Measurements from ENCODE around the gene LEF1.

Gene LEF1

GRCh38 chr4:108109997-108110416, 58.7 kb downstream of the LEF1 start:
- no peak for DNase-seq (ENCODE audit: low read depth)

DNA sequence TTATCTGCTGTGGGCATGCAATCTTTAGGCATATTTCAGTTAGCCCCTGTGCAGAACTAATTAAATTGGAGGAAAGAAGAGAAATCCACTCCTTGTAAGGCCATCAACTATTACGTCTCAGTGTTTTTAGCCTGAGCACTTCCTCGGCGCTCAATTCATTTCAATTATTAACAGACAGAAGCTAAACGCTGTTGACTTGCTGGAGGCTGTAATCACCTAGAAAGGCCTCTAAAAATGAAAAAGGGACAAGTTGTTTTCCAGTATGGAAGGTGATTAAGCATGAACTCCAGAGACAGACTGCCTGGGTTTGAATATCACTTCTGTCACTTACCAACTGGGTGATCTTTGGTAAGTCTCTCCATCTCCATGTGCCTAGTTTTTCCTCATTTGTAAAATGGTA, 59.6 kb downstream of the LEF1 start:
- no peak for DNase-seq (ENCODE audit: low read depth)

GRCh38 chr4:108107729-108108382, 60.9 kb downstream of the LEF1 start:
- DNase-seq (ENCODE audit: low read depth): no peak

DNA sequence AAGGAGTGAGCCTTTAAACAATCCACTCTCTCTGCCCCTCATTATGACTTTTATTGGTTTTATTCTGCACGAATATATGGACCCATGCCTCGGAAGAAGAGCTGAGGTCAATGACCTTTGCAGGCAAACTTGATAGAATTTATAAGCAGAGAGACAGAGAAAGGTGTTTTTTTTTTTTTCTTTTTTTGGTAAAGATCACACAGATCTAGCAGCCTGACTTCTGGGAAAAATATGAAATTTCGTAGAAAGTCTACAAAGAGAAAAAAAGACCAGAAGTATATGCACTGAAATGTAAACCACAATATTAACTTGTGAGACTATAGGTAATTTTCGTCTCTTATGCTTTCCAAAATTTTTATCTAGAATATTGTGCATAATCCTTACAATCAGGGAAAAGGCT, 61.6 kb downstream of the LEF1 start:
- DNase-seq (ENCODE audit: low read depth): no peak

GRCh38 chr4:108106186-108106585, 62.5 kb downstream of the LEF1 start:
- no peak for DNase-seq (ENCODE audit: low read depth)

DNA sequence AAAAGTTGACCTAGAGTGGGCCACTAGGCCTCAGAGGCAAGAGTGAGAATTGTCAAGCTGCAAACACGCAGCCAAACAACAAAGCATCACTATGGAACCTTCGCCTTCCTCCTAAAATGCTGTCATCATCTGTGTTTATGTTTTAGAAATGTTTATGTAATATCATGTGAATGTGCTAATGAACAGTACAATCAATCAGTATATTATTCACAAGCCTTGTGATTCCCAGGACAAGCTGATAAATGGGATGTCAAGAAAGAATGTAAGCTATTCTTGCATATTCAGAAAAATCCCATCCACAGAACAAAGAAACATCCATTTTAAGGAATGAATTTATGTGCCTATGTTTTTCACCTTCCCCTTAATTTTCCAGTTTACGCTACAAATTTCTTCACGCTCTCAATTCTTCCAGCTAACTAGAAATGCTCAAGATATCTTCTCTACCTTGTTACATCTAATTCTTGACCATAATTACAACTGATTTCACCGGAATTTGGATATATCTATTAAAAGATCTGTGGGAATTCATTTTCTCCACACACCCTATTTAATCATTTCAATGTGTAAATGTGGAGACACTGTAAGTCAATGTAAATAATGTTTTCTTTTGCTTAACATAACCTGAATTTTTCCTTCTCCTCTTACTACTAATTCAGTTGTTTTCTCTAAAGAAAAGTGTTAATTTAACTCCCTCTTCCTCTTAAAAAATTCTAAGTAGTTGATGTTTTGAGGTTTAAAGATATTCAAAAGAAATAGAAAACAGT, 65.5 kb downstream of the LEF1 start:
- no peak for DNase-seq (ENCODE audit: low read depth)

DNA sequence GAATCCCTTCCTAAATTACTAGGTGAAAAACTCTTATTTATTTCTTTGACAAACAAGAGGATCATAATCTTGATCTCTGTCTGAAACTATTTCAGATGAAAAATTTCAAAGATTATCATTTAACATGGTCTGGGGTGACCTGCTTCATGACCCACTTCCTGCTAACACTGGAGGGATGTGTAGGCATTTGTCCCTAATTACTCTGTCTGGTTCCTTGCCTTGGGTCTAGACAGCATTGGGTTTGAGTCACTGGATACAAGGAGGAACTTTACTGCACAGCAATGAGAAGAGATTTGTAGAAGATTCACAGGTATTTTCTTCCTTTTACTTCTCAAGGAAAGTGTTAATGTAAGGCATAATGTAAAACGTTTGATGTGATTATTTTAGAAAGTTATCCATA, 67.9 kb downstream of the LEF1 start:
- DNase-seq (ENCODE audit: low read depth): no peak

DNA sequence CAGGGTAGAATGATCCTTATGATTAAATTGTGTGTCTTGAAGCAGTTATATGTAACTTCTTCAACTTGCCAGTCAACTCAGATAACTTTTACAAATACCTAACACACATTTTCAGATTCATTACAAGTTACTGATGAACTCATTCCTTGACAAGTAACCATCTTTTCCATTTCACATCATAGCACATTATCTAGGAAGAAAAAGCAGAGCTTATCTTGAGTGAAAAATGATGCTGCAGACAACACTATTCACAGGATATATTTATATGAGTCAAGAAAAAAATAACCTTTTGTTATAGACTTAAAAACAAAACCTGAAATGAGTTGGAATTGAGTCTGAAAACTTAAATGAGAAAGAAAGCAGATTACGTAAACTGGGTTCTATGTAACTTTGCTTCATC, 68.9 kb downstream of the LEF1 start:
- no peak for DNase-seq (ENCODE audit: low read depth)

GRCh38 chr4:108097990-108098553, 70.7 kb downstream of the LEF1 start:
- DNase-seq (ENCODE audit: low read depth): no peak

GRCh38 chr4:108094923-108095482, 73.7 kb downstream of the LEF1 start:
- no peak for DNase-seq (ENCODE audit: low read depth)

GRCh38 chr4:108094131-108094530, 74.6 kb downstream of the LEF1 start:
- DNase-seq (ENCODE audit: low read depth): no peak

DNA sequence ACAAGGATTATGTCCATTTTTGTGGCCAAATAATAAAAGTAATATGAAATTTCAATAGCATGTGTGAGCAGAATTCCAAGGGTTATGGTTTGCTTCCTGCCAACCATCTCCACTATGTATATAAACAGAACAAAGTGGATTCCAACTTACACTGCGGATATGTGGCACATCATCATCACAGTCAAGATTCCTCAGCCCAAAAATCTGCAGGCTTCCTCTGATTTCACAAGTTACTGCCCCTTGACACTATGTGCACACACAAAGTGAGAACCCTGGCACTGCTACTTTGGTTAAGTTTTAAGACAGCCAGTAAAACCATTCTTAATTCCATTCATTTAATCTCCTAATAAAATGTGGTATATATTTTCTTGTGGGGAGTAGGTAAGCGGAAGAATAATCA, 76.4 kb downstream of the LEF1 start:
- DNase-seq (ENCODE audit: low read depth): no peak

- no peak for DNase-seq (ENCODE audit: low read depth)
Measured at GRCh38 chr4:108087293-108087967, 81.3 kb downstream of the LEF1 start.

DNA sequence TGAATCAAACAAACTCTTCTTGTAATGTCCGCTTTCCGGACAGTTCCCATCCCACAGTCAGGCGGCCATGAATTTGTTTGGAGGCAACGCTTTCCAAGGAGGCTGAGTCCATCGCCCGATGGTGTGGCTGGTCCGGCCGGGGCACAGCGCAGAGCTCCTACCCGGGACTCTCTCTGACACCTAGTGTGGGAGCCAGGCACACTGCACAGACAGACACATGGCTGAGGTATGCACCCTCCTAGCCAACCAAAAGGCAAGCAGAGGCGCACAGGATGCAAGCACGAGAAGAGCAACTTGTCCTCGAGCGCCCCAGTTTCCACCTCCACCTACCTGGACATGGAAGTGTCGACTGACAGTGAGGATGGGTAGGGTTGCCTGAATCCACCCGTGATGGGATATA, 87.5 kb downstream of the LEF1 start:
- DNase-seq (ENCODE audit: low read depth): no peak

DNA sequence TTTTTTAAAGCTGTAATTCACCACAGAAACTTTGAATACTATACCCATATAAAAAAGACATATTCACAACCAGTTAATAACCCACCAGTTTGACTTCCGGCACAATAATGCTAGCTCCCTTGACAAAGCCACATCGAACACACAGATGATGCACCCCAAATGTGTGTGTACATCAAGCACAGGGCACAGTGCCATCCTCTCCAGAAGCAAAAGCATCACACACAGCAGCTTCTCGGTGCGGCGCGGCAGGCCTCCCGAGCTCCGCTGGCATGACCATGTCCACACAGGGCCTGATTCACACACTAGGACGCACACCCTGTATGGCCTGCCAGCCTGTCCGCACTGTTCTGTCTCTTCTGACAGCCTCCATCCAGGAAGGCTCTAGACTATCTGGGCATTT, 88.0 kb downstream of the LEF1 start:
- DNase-seq (ENCODE audit: low read depth): no peak

DNA sequence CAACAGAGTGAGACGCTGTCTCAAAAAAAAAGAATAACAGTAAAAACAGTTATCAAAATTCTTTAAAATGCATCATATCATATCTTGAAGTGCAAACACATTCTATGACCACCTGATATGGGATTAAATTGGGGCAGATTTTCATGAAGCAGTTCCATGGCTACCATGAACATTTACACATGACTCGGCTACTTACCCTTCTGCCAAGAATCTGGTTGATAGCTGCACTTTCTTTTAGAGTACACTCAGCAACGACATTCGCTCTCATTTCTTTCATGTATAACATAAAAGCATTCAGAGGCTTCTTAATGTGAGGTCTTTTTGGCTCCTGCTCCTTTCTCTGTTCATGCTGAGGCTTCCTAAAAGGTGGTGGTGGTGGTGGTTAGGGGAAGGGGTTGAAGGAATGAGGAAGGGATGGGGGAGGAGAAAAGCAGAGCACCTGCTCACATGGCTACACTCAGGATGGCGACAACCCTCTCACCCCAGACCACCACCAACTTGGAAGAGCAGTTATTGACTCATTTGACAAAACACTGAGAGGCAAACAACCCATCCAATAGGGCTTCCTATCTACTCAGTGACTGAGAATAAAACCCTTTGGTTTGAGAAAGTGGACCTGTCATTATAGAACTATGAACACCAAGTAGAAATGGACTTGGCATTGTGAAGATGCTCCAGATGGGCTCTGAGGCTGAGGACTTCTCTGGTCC, 90.6 kb downstream of the LEF1 start:
- DNase-seq (ENCODE audit: low read depth): no peak

- peak; percentile 31 for DNase-seq (ENCODE audit: low read depth)
Measured at GRCh38 chr4:108072300-108072699, 96.4 kb downstream of the LEF1 start.

- no peak for DNase-seq (ENCODE audit: low read depth)
Measured at GRCh38 chr4:108070775-108071174, 98.0 kb downstream of the LEF1 start.

DNA sequence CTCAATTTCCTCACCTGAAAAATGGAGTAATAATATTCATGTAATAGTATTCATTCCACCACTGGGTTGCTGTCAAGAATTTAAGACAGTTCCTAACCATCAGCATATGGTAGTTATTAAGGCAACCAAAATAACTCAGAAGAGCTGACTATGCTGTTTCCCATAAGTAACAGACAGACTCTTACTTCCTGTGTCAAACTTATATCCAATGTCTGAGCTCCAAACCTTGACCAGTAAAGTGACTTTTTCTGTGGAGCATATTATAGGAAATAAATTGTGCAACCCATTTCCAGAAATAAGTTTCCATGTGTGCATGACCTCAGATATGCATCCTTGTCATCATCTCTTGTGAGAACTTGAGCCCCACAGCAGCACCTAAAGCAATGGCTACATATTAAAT, 100.3 kb downstream of the LEF1 start:
- no peak for DNase-seq (ENCODE audit: low read depth)

- DNase-seq (ENCODE audit: low read depth): no peak
Measured at GRCh38 chr4:108060686-108061321, 107.9 kb downstream of the LEF1 start.

DNA sequence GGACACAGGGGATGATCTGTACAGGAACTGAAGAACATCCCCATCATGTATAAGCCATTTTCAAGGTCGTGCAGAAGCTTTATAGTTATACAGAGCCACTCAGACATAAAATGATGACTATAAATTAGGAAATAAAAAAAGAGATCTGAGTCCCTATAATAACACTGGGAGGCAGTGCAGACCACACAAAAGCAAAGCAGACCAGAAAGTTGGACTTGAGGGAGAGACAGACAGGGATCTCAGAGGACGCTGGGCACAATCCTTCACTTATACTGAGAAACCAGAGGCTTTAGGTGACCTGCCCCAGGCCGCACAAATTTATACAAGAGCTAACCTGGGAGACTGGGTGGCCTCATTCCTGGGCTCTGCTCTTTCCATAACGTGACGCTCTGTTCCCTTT, 108.6 kb downstream of the LEF1 start:
- no peak for DNase-seq (ENCODE audit: low read depth)

Data from stimulated activated CD8-positive, alpha-beta memory T cell treated with anti-CD3 and anti-CD28 coated beads, Interleukin-4, amount 100 ng/mL, for 24 hours (primary cell).